HG02973 (cell line): ENCODE results near the gene GRID2IP.

Experiments
- ATAC-seq: cut with Tn5 transposase; IDR thresholded peaks from one replicate; pipeline ENCODE4 v1.9.1; 2021; ENCODE audit warnings: moderate library complexity; ENCODE audit not compliant: unreplicated experiment

GRID2IP gene

GRCh38 chr7:6528401-6529130, 22.7 kb downstream of the GRID2IP start:
- no peak for ATAC-seq

- no peak for ATAC-seq
Observed at GRCh38 chr7:6526997-6527378, 24.3 kb downstream of the GRID2IP start.

GRCh38 chr7:6520163-6520981, 30.9 kb downstream of the GRID2IP start:
- ATAC-seq, result no peak

GRCh38 chr7:6516387-6516983, 34.8 kb downstream of the GRID2IP start:
- no peak for ATAC-seq

GRCh38 chr7:6513541-6513940, 37.7 kb downstream of the GRID2IP start:
- ATAC-seq, result no peak

GRCh38 chr7:6512892-6513291, 38.4 kb downstream of the GRID2IP start:
- ATAC-seq, result no peak

GRCh38 chr7:6510476-6511133, 40.7 kb downstream of the GRID2IP start:
- no peak for ATAC-seq

GRCh38 chr7:6508950-6509349, 42.3 kb downstream of the GRID2IP start:
- ATAC-seq, result no peak

- no peak for ATAC-seq
Observed at GRCh38 chr7:6508539-6508938, 42.7 kb downstream of the GRID2IP start.

GRCh38 chr7:6507906-6508305, 43.4 kb downstream of the GRID2IP start:
- no peak for ATAC-seq

GRCh38 chr7:6505685-6506559, 45.3 kb downstream of the GRID2IP start:
- no peak for ATAC-seq

GRCh38 chr7:6504996-6505395, 46.3 kb downstream of the GRID2IP start:
- no peak for ATAC-seq

GRCh38 chr7:6502886-6503285, 48.4 kb downstream of the GRID2IP start:
- ATAC-seq, result no peak

GRCh38 chr7:6501586-6502564, 49.4 kb downstream of the GRID2IP start:
- no peak for ATAC-seq

GRCh38 chr7:6500691-6501090, 50.6 kb downstream of the GRID2IP start:
- no peak for ATAC-seq

- ATAC-seq, result no peak
Observed at GRCh38 chr7:6497994-6498393, 53.3 kb downstream of the GRID2IP start.

- no peak for ATAC-seq
Observed at GRCh38 chr7:6497637-6497905, 53.7 kb downstream of the GRID2IP start.

- ATAC-seq, result no peak
Observed at GRCh38 chr7:6496842-6497636, 54.2 kb downstream of the GRID2IP start.
